IMR-90 (cell line): ENCODE measurements around the gene BASP1. TPM values are rescaled to one million over a fixed set of nuclear protein-coding genes. Genes with fewer than 3 reads are reported as not detected.

Experiments used
- ATAC-seq: fragments of 200-7000 bp; cut with Tn5 transposase; 2 replicates; pipeline ENCODE4 v1.9.1; 2020; ENCODE audit warnings: low read depth, mild to moderate bottlenecking, moderate library complexity
- BruUV-seq: library from RNA; stranded (reverse); fragments of 400-500 nt; replicated peaks from 2 replicates; lab custom pipeline; 2021; lab: Mats Ljungman, UMichigan
- CTCF ChIA-PET: fragments of 300-600 bp; formaldehyde crosslinking; extraction: SDS; loops from one replicate; lab custom pipeline; 2021; ENCODE audit warnings: antibody characterized with exemption; lab: Yijun Ruan, JAX
- POLR2A ChIA-PET: fragments of 300-600 bp; sonication (Branson Sonifier 250); formaldehyde crosslinking; loops from one replicate; lab custom pipeline; 2022; ENCODE audit warnings: antibody characterized with exemption; ENCODE audit not compliant: unreplicated experiment; lab: Charles Lee
- DNase-seq: peaks from one replicate; pipeline ENCODE4 v3.0.0; 2013
- H2AFZ ChIP-seq: replicated peaks from 2 replicates; pipeline ENCODE3; 2013; ENCODE audit warnings: low read length, mild to moderate bottlenecking; ENCODE audit not compliant: poor library complexity
- H2AK5ac ChIP-seq: 2 replicates; pipeline ENCODE4 v1.6.1; 2013; ENCODE audit warnings: low read depth, low read length, inconsistent platforms
- H2AK9ac ChIP-seq: replicated peaks from 2 replicates; pipeline ENCODE3; 2013; ENCODE audit warnings: mild to moderate bottlenecking, low read depth, low read length, moderate library complexity; ENCODE audit not compliant: poor library complexity
- H2BK120ac ChIP-seq: 2 replicates; pipeline ENCODE4 v1.6.1; 2013; ENCODE audit warnings: low read depth, low read length, inconsistent platforms
- H2BK15ac ChIP-seq: 3 replicates; pipeline ENCODE4 v1.6.1; 2013; ENCODE audit warnings: low read depth, low read length, inconsistent platforms
- H2BK20ac ChIP-seq: 2 replicates; pipeline ENCODE4 v1.6.1; 2013; ENCODE audit warnings: low read depth, mild to moderate bottlenecking, inconsistent platforms, low read length, moderate library complexity
- H2BK5ac ChIP-seq: 2 replicates; pipeline ENCODE4 v1.6.1; 2013; ENCODE audit warnings: mild to moderate bottlenecking, low read depth, low read length, inconsistent platforms; ENCODE audit not compliant: poor library complexity, severe bottlenecking
- H3K14ac ChIP-seq: replicated peaks from 2 replicates; pipeline ENCODE4 v1.6.1; 2013; ENCODE audit warnings: low read depth, low read length, inconsistent platforms
- H3K18ac ChIP-seq: 2 replicates; pipeline ENCODE4 v1.6.1; 2013; ENCODE audit warnings: low read depth, low read length, control low read depth
- H3K23ac ChIP-seq: 2 replicates; pipeline ENCODE4 v1.6.1; 2013; ENCODE audit warnings: low read depth, low read length, inconsistent platforms
- H3K27ac ChIP-seq: 2 replicates; pipeline ENCODE4 v1.5.1; 2013; ENCODE audit warnings: mild to moderate bottlenecking, control low read depth, low read length; ENCODE audit not compliant: insufficient read depth
- H3K27me3 ChIP-seq: 2 replicates; pipeline ENCODE4 v1.6.1; 2013; ENCODE audit warnings: low read length; ENCODE audit not compliant: control insufficient read depth, insufficient read depth
- H3K36me3 ChIP-seq: 2 replicates; pipeline ENCODE4 v1.6.1; 2013; ENCODE audit warnings: low read length, mixed read lengths; ENCODE audit not compliant: control insufficient read depth, insufficient read depth
- H3K4ac ChIP-seq: 2 replicates; pipeline ENCODE4 v1.6.1; 2013; ENCODE audit warnings: low read depth, low read length, inconsistent platforms
- H3K4me1 ChIP-seq: 2 replicates; pipeline ENCODE4 v1.6.1; 2013; ENCODE audit warnings: low read length, mixed read lengths; ENCODE audit not compliant: control insufficient read depth, insufficient read depth
- H3K4me2 ChIP-seq: 2 replicates; pipeline ENCODE4 v1.6.1; 2013; ENCODE audit warnings: low read depth, mild to moderate bottlenecking, control low read depth, low read length, moderate library complexity
- H3K4me3 ChIP-seq: 2 replicates; pipeline ENCODE4 v1.5.1; 2013; ENCODE audit warnings: low read depth, mild to moderate bottlenecking, control low read depth, low read length, moderate library complexity; ENCODE audit not compliant: insufficient read depth
- H3K56ac ChIP-seq: 2 replicates; pipeline ENCODE4 v1.6.1; 2013; ENCODE audit warnings: low read length, inconsistent platforms; ENCODE audit not compliant: insufficient read depth; ENCODE audit errors: extremely low read depth
- H3K79me1 ChIP-seq, 2 experiments: 2 replicates each; pipeline ENCODE4 v1.6.1; 2013; ENCODE audit warnings: low read length in 2 of 2, inconsistent platforms in 1 of 2, low read depth in 1 of 2
- H3K9ac ChIP-seq: 2 replicates; pipeline ENCODE4 v1.6.1; 2013; ENCODE audit warnings: low read depth, low read length, control low read depth
- H3K9me1 ChIP-seq: 2 replicates; pipeline ENCODE4 v1.6.1; 2013; ENCODE audit warnings: low read length, inconsistent platforms; ENCODE audit not compliant: insufficient read depth
- H3K9me3 ChIP-seq: 2 replicates; pipeline ENCODE4 v1.6.1; 2013; ENCODE audit warnings: low read length; ENCODE audit not compliant: control insufficient read depth, insufficient read depth
- H4K20me1 ChIP-seq: 2 replicates; pipeline ENCODE4 v1.6.1; 2013; ENCODE audit warnings: low read length, inconsistent platforms; ENCODE audit not compliant: insufficient read depth
- H4K5ac ChIP-seq: 2 replicates; pipeline ENCODE4 v1.6.1; 2013; ENCODE audit warnings: mild to moderate bottlenecking, low read depth, low read length, control low read depth
- H4K8ac ChIP-seq, 2 experiments: 2 replicates each; pipeline ENCODE4 v1.6.1; 2013; ENCODE audit warnings: low read depth in 2 of 2, low read length in 2 of 2, control low read depth in 1 of 2, inconsistent platforms in 1 of 2
- H4K91ac ChIP-seq: 2 replicates; pipeline ENCODE4 v1.6.1; 2013; ENCODE audit warnings: low read depth, low read length, inconsistent platforms; ENCODE audit not compliant: insufficient read depth
- BHLHE40 ChIP-seq: fragments of 150-350 bp; IDR thresholded peaks from 2 replicates; pipeline ENCODE4 v1.6.1; 2016; ENCODE audit warnings: mild to moderate bottlenecking, low read depth, low read length
- CHD1 ChIP-seq: IDR thresholded peaks from 2 replicates; pipeline ENCODE4 v1.6.1; 2012; ENCODE audit warnings: low read depth, low read length, improper control_type of control experiment
- ELK1 ChIP-seq: fragments of 150-350 bp; IDR thresholded peaks from 2 replicates; pipeline ENCODE4 v1.6.1; 2016; ENCODE audit warnings: low read depth, mild to moderate bottlenecking, low read length, moderate library complexity, borderline replicate concordance
- FOS ChIP-seq: fragments of 150-350 bp; IDR thresholded peaks from 2 replicates; pipeline ENCODE4 v1.6.1; 2016; ENCODE audit warnings: low read depth, low read length
- MAFK ChIP-seq: IDR thresholded peaks from 2 replicates; pipeline ENCODE4 v1.6.1; 2012; ENCODE audit warnings: low read depth, low read length, improper control_type of control experiment
- MXI1 ChIP-seq: IDR thresholded peaks from 2 replicates; pipeline ENCODE4 v1.6.1; 2012; ENCODE audit warnings: low read depth, mild to moderate bottlenecking, low read length, moderate library complexity, borderline replicate concordance
- POLR2A ChIP-seq: IDR thresholded peaks from 2 replicates; pipeline ENCODE4 v1.6.1; 2012; ENCODE audit warnings: mild to moderate bottlenecking, low read depth, low read length
- RAD21 ChIP-seq: IDR thresholded peaks from 2 replicates; pipeline ENCODE4 v1.6.1; 2012; ENCODE audit warnings: low read length, improper control_type of control experiment
- SMC3 ChIP-seq: fragments of 150-350 bp; IDR thresholded peaks from 2 replicates; pipeline ENCODE4 v1.6.1; 2016; ENCODE audit warnings: low read depth, mild to moderate bottlenecking, antibody characterized with exemption, low read length, moderate library complexity
- WGBS, 2 experiments: methylation state at CpG; one replicate each; pipeline versions ENCODE4 v1.1.5 to v1.1.7; 2013; ENCODE audit warnings: missing lambda C conversion rate in 2 of 2; ENCODE audit not compliant: insufficient read length in 1 of 2; ENCODE audit errors: extremely low coverage in 2 of 2; 5-methylcytosine and 5-hydroxymethylcytosine counted together
- dilution Hi-C: fragments of 300-500 bp; cut with HindIII; formaldehyde crosslinking; loops from one replicate; pipeline ENCODE4 v1.14.3; 2018; ENCODE audit warnings: low sequenced_read_pairs; ENCODE audit not compliant: unreplicated experiment
- in situ Hi-C: fragments of 300-500 bp; cut with MboI; formaldehyde crosslinking; loops from 3 replicates; pipeline ENCODE4 v1.14.3; 2019; ENCODE audit warnings: low sequenced_read_pairs, inconsistent platforms, mixed read lengths
- intact Hi-C: fragments of 100-400 bp; cut with micrococcal nuclease; formaldehyde crosslinking; loops from 2 replicates; pipeline ENCODE4 v1.10.0; 2022
- polyA plus RNA-seq, 3 experiments: library from polyadenylated mRNA; depleted of rRNA; stranded (reverse); fragments of >200 nt; gene quantifications; 2 replicates each; pipeline ENCODE4 v1.2.3, GENCODE V29; 2012; ENCODE audit warnings: low replicate concordance in 1 of 3
- total RNA-seq: library from RNA; depleted of rRNA; stranded (reverse); fragments of >200 nt; gene quantifications from 2 replicates; pipeline ENCODE4 v1.2.3, GENCODE V29; 2012

Gene BASP1
- total and polyA plus RNA-seq, 2 of the 4 experiments (the other 2 are of a cell fraction), result 39.6 to 103 TPM

- WGBS, 2 experiments, result no CpG with 5 or more reads among the region's 5 CpGs
- POLR2A ChIA-PET, result no interaction called here
Observed at GRCh38 chr5:17223367-17224185, 6.1 kb downstream of the BASP1 start.

More at GRCh38 chr5:17223367-17224185, 6.1 kb downstream of the BASP1 start:
- ATAC-seq, result no peak
- H2BK20ac ChIP-seq, result no peak overlapping the region
- H3K36me3 ChIP-seq, result peaks cover 16% of the 10 kb centered on the region
- dilution Hi-C loops (no loop called here), in situ Hi-C loops (no loop called here), intact Hi-C loops (no loop called here)
- H4K20me1 ChIP-seq, result peaks cover 86% of the 10 kb centered on the region
- no TSS peak for BruUV-seq
- no peak overlapping the region for H2AFZ ChIP-seq
- no peak overlapping the region for H3K56ac ChIP-seq
- H3K4ac ChIP-seq, result peak overlapping the region; percentile 15; the same call in 1 of the 2 replicates
- peak overlapping the region; percentile 34 for H2BK5ac ChIP-seq
- no peaks in the 10 kb centered on the region for H3K9me3 ChIP-seq
- no peak overlapping the region for H2AK5ac ChIP-seq
- no peak overlapping the region for H4K5ac ChIP-seq
- H3K14ac ChIP-seq, result 0 out of 2 replicates have a peak overlapping the region, but pooled peaks have one; percentile 47
- TF ChIP-seq CHD1, result no peak
- no peak for TF ChIP-seq MXI1
- TF ChIP-seq POLR2A, result no peak
- no peak for TF ChIP-seq SMC3
- no peak for TF ChIP-seq ELK1
- TF ChIP-seq RAD21, result no peak
- no peak for TF ChIP-seq MAFK
- TF ChIP-seq BHLHE40, result no peak
- TF ChIP-seq FOS, result no peak
- no peak overlapping the region for H3K27ac ChIP-seq
- H2AK9ac ChIP-seq, result no peak overlapping the region
- no peak overlapping the region for H4K8ac ChIP-seq
- CTCF ChIA-PET, result interaction anchor here (0.5 kb wide), 1 partner anchor 198 kb away, joined by 5 read pairs; no protein-coding TSS in a partner anchor
- H3K4me1 ChIP-seq, result peaks cover 27% of the 10 kb centered on the region
- H3K4me2 ChIP-seq, result peak overlapping the region; percentile 77
- no peak overlapping the region for H3K23ac ChIP-seq
- H2BK120ac ChIP-seq, result no peak overlapping the region
- no peak overlapping the region for H2BK15ac ChIP-seq
- no peaks in the 10 kb centered on the region for H3K27me3 ChIP-seq
- H3K9ac ChIP-seq, result no peak overlapping the region
- no peak for DNase-seq
- H3K4me3 ChIP-seq, result no peak overlapping the region
- no peak overlapping the region for H3K18ac ChIP-seq
- H4K91ac ChIP-seq, result no peak overlapping the region
- peaks cover 3 to 63% of the 10 kb centered on the region in 2 experiments for H3K79me1 ChIP-seq
- peaks cover 24% of the 10 kb centered on the region for H3K9me1 ChIP-seq
